GM19099 (cell line): ENCODE measurements around the gene DLG2.

Experiments
- POLR2A ChIP-seq: IDR thresholded peaks from 3 replicates; pipeline ENCODE4 v1.6.1; 2011; ENCODE audit warnings: low read depth; ENCODE audit not compliant: insufficient read length; ENCODE audit errors: extremely low read depth

DLG2 gene

GRCh38 chr11:85137597-85137996 is 489.5 kb downstream of the DLG2 start:
- TF ChIP-seq POLR2A = no peak

- no peak for TF ChIP-seq POLR2A
These were observed 493.5 kb downstream of the DLG2 start for GRCh38 chr11:85133636-85134035.

GRCh38 chr11:85132851-85133585 is 494.1 kb downstream of the DLG2 start:
- TF ChIP-seq POLR2A = no peak

- no peak for TF ChIP-seq POLR2A
These were observed 499.8 kb downstream of the DLG2 start for GRCh38 chr11:85127349-85127748.

GRCh38 chr11:85123752-85124231 is 503.4 kb downstream of the DLG2 start:
- no peak for TF ChIP-seq POLR2A

GRCh38 chr11:85118151-85118550 is 509.0 kb downstream of the DLG2 start:
- TF ChIP-seq POLR2A = no peak

- no peak for TF ChIP-seq POLR2A
These were observed 511.3 kb downstream of the DLG2 start for GRCh38 chr11:85115798-85116197.

- TF ChIP-seq POLR2A = no peak
These were observed 512.4 kb downstream of the DLG2 start for GRCh38 chr11:85114786-85115185.

GRCh38 chr11:85109141-85109540 is 518.0 kb downstream of the DLG2 start:
- TF ChIP-seq POLR2A = no peak

GRCh38 chr11:85105868-85106267 is 521.3 kb downstream of the DLG2 start:
- TF ChIP-seq POLR2A = no peak

GRCh38 chr11:85099522-85099921 is 527.6 kb downstream of the DLG2 start:
- no peak for TF ChIP-seq POLR2A

GRCh38 chr11:85098996-85099395 is 528.1 kb downstream of the DLG2 start:
- TF ChIP-seq POLR2A = no peak

GRCh38 chr11:85096939-85097338 is 530.2 kb downstream of the DLG2 start:
- no peak for TF ChIP-seq POLR2A

- TF ChIP-seq POLR2A = no peak
These were observed 531.9 kb downstream of the DLG2 start for GRCh38 chr11:85095239-85095638.

- no peak for TF ChIP-seq POLR2A
These were observed 532.3 kb downstream of the DLG2 start for GRCh38 chr11:85094795-85095194.

- TF ChIP-seq POLR2A = no peak
These were observed 537.5 kb downstream of the DLG2 start for GRCh38 chr11:85089654-85090053.

- TF ChIP-seq POLR2A = no peak
These were observed 538.9 kb downstream of the DLG2 start for GRCh38 chr11:85088286-85088685.
